HCT116 (cell line): ENCODE data around the gene ABCA6.

ENCODE experiments used
- EZH2 ChIP-seq: fragments of 200-600 bp; sonication (generic); IDR thresholded peaks from 2 replicates; pipeline ENCODE4 v1.6.1; 2017; ENCODE audit warnings: antibody characterized with exemption, mixed run types
- EZH2phosphoT487 ChIP-seq: fragments of 200-600 bp; IDR thresholded peaks from 2 replicates; pipeline ENCODE4 v1.6.1; 2018; ENCODE audit warnings: antibody characterized with exemption, borderline replicate concordance
- FOSL1 ChIP-seq: IDR thresholded peaks from 2 replicates; pipeline ENCODE4 v1.6.1; 2012; ENCODE audit warnings: low read depth
- MAX ChIP-seq: IDR thresholded peaks from 2 replicates; pipeline ENCODE4 v1.6.1; 2012
- RAD21 ChIP-seq: IDR thresholded peaks from 2 replicates; pipeline ENCODE4 v1.6.1; 2012; ENCODE audit warnings: low read depth, mild to moderate bottlenecking
- ZFX ChIP-seq: fragments of 450-650 bp; IDR thresholded peaks from 2 replicates; pipeline ENCODE4 v1.6.1; 2017
- TF ChIP-seq, protein P1 (sequence below), 3 experiments: fragments of 200-600 bp in 1 of 3; sonication (generic) in 1 of 3; IDR thresholded peaks in 2 of 3; conservative IDR thresholded peaks in 1 of 3; 2 replicates each; pipeline ENCODE4 v1.5.1; 2012 to 2017; ENCODE audit warnings: low read depth in 2 of 3, low read length in 2 of 3, antibody characterized with exemption in 1 of 3, borderline replicate concordance in 1 of 3, control low read depth in 1 of 3, mild to moderate bottlenecking in 1 of 3, mixed read lengths in 1 of 3, mixed run types in 1 of 3, moderate library complexity in 1 of 3; ENCODE audit not compliant: insufficient read depth in 1 of 3

DNA sequence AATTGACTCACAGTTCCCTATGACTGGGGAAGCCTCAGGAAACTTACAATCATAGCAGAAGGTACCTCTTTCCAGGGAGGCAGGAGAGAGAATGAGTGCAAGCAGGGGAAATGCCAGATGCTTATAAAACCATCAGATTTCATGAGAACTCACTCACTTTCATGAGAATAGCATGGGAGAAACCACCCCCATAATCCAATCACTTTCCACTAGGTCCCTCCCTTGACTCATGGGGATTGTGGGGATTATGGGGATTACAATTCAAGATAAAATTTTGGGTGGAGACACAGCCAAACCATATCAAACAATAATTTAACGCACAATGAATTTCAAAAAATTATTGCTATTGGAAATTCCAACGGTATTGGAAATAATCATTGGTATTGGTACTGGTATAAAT, 96.0 kb downstream of the ABCA6 start:
- TF ChIP-seq, protein P1, sequence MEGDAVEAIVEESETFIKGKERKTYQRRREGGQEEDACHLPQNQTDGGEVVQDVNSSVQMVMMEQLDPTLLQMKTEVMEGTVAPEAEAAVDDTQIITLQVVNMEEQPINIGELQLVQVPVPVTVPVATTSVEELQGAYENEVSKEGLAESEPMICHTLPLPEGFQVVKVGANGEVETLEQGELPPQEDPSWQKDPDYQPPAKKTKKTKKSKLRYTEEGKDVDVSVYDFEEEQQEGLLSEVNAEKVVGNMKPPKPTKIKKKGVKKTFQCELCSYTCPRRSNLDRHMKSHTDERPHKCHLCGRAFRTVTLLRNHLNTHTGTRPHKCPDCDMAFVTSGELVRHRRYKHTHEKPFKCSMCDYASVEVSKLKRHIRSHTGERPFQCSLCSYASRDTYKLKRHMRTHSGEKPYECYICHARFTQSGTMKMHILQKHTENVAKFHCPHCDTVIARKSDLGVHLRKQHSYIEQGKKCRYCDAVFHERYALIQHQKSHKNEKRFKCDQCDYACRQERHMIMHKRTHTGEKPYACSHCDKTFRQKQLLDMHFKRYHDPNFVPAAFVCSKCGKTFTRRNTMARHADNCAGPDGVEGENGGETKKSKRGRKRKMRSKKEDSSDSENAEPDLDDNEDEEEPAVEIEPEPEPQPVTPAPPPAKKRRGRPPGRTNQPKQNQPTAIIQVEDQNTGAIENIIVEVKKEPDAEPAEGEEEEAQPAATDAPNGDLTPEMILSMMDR (IDR thresholded peaks at IDR 0.05 in 2 of 3, conservative IDR thresholded peaks at IDR 0.05 in 1 of 3; ENCODE audit: borderline replicate concordance in 1 of 3, insufficient read depth in 1 of 3, low read depth in 2 of 3, low read length in 2 of 3) = no peak
- no peak for TF ChIP-seq RAD21
- TF ChIP-seq FOSL1 = no peak
- TF ChIP-seq MAX = no peak
- TF ChIP-seq EZH2 = no peak
- TF ChIP-seq ZFX = no peak
- no peak for TF ChIP-seq EZH2phosphoT487
